Body of pancreas (tissue), 4 donors: ENCODE measurements around the gene SYNPO2.

Source experiments
- CTCF ChIP-seq, 7 experiments: fragments of 450-650 bp in 4 of 7; fragments of 200-600 bp in 3 of 7; sonication (generic) in 3 of 7; IDR thresholded peaks; one replicate each; pipeline ENCODE4 v1.5.1; 2016 to 2019; ENCODE audit warnings: antibody characterized with exemption in 7 of 7
- POLR2A ChIP-seq, 3 donors: fragments of 450-650 bp; IDR thresholded peaks; one replicate each; pipeline ENCODE4 v1.6.1; 2016; ENCODE audit warnings: antibody characterized with exemption in 3 of 3, mild to moderate bottlenecking in 2 of 3

GRCh38 chr4:118935819-118936218 is 47.2 kb downstream of the SYNPO2 start:
- TF ChIP-seq CTCF (IDR thresholded peaks at IDR 0.05), result no peak
- TF ChIP-seq POLR2A (IDR thresholded peaks at IDR 0.05), result no peak
